ENCODE measurements around the gene SORL1.

GRCh38 chr11:121625777-121626506 lies 173.8 kb downstream of the SORL1 start:
- no peak for TF ChIP-seq CTCF (IDR thresholded peaks at IDR 0.05)
- TF ChIP-seq EP300 (IDR thresholded peaks at IDR 0.05): no peak
- no peak for TF ChIP-seq POLR2A (IDR thresholded peaks at IDR 0.05)
- no peak for TF ChIP-seq POLR2AphosphoS5 (IDR thresholded peaks at IDR 0.05)

Data from suprapubic skin (tissue), 4 donors.